GM12878 (cell line): ENCODE results near the gene RPS4Y2. TPM values are rescaled to one million over a fixed set of nuclear protein-coding genes. Genes with fewer than 3 reads are reported as not detected.

ENCODE experiments used
- BRCA1 ChIP-seq: IDR thresholded peaks from 2 replicates; pipeline ENCODE4 v1.6.1; 2011; ENCODE audit warnings: low read depth, low read length, improper control_type of control experiment
- ETV6 ChIP-seq, 2 experiments: fragments of 450-650 bp in 1 of 2; IDR thresholded peaks in 1 of 2; conservative IDR thresholded peaks in 1 of 2; 2 replicates each; pipeline ENCODE4 v1.6.1; 2014; ENCODE audit warnings: antibody characterized with exemption in 1 of 2, borderline replicate concordance in 1 of 2, low read depth in 1 of 2, mild to moderate bottlenecking in 1 of 2, moderate library complexity in 1 of 2
- FOXK2 ChIP-seq: fragments of 450-650 bp; IDR thresholded peaks from 2 replicates; pipeline ENCODE4 v1.6.1; 2017; ENCODE audit warnings: mild to moderate bottlenecking, moderate library complexity
- HCFC1 ChIP-seq: fragments of 150-350 bp; IDR thresholded peaks from 2 replicates; pipeline ENCODE4 v1.6.1; 2014; ENCODE audit warnings: low read length
- PAX5 ChIP-seq: IDR thresholded peaks from 2 replicates; pipeline ENCODE4 v1.6.1; 2011; ENCODE audit warnings: low read depth, low read length, borderline replicate concordance
- ZBTB11 ChIP-seq: fragments of 450-650 bp; formaldehyde crosslinking; IDR thresholded peaks from 2 replicates; pipeline ENCODE4 v1.5.0; 2022; ENCODE audit warnings: mild to moderate bottlenecking, missing genetic modification characterization
- ZNF622 ChIP-seq: fragments of 450-650 bp; IDR thresholded peaks from 2 replicates; pipeline ENCODE4 v1.6.1; 2017; ENCODE audit warnings: mild to moderate bottlenecking, inconsistent platforms
- polyA plus RNA-seq, 11 experiments: library from polyadenylated mRNA; depleted of rRNA in 4 of 11; unstranded in 6 of 11; stranded (reverse) in 5 of 11; fragments of >200 nt; fragmentation: Nextera tagmentation in 4 of 11; fragmentation: Illumina TruSeq in 1 of 11; extraction: Ambion mirVana in 4 of 11; extraction: Trizol in 1 of 11; gene quantifications; 1 replicate in 1 of 11; 2 replicates in 10 of 11; pipeline versions ENCODE4 v1.2.1 to v1.2.3, GENCODE V29; 2011 to 2016; ENCODE audit warnings: inconsistent platforms in 2 of 11, missing spikeins in 2 of 11, low read depth in 1 of 11
- total RNA-seq, 4 experiments: library from RNA; depleted of rRNA in 3 of 4; stranded (reverse); fragments of >200 nt in 3 of 4; fragmentation: Illumina TruSeq in 1 of 4; extraction: Trizol in 1 of 4; gene quantifications; 2 replicates each; pipeline versions ENCODE4 v1.2.1 to v1.2.3, GENCODE V29; 2013 to 2021
- TF ChIP-seq, protein P1 (sequence below): fragments of 450-650 bp; IDR thresholded peaks from 2 replicates; pipeline ENCODE4 v1.6.1; 2017; ENCODE audit warnings: mild to moderate bottlenecking, low read depth, inconsistent platforms; ENCODE audit not compliant: poor library complexity, severe bottlenecking

The RPS4Y2 gene
- total and polyA plus RNA-seq, 10 of the 15 experiments (the other 5 are each of a cell fraction or from before 2014, with no cell fraction given): not detected

- TF ChIP-seq BRCA1: no peak
- no peak for TF ChIP-seq ZNF622
- no peak for TF ChIP-seq ETV6 (conservative IDR thresholded peaks at IDR 0.05 in 1 of 2, IDR thresholded peaks at IDR 0.05 in 1 of 2; ENCODE audit: borderline replicate concordance in 1 of 2, low read depth in 1 of 2)
- TF ChIP-seq HCFC1: no peak
- TF ChIP-seq ZBTB11 (CRISPR knock-in tag): no peak
- TF ChIP-seq, protein P1, sequence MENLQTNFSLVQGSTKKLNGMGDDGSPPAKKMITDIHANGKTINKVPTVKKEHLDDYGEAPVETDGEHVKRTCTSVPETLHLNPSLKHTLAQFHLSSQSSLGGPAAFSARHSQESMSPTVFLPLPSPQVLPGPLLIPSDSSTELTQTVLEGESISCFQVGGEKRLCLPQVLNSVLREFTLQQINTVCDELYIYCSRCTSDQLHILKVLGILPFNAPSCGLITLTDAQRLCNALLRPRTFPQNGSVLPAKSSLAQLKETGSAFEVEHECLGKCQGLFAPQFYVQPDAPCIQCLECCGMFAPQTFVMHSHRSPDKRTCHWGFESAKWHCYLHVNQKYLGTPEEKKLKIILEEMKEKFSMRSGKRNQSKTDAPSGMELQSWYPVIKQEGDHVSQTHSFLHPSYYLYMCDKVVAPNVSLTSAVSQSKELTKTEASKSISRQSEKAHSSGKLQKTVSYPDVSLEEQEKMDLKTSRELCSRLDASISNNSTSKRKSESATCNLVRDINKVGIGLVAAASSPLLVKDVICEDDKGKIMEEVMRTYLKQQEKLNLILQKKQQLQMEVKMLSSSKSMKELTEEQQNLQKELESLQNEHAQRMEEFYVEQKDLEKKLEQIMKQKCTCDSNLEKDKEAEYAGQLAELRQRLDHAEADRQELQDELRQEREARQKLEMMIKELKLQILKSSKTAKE: no peak
- no peak for TF ChIP-seq PAX5
- no peak for TF ChIP-seq FOXK2
Measured at GRCh38 chrY:20787076-20787475, 31.2 kb downstream of the RPS4Y2 start (continued).
